GM23338 (cell line): Measurements from ENCODE around the gene CEP250.

Experiments used
- CTCF ChIP-seq, 2 experiments: fragments of 200-600 bp in 1 of 2; sonication (generic) in 1 of 2; conservative IDR thresholded peaks; 2 replicates each; pipeline versions ENCODE4 v1.5.1 to v1.6.1; 2016 to 2017; ENCODE audit warnings: antibody characterized with exemption in 2 of 2, low read depth in 2 of 2, mild to moderate bottlenecking in 2 of 2, moderate library complexity in 1 of 2
- POLR2AphosphoS5 ChIP-seq: IDR thresholded peaks from 2 replicates; pipeline ENCODE4 v1.6.1; 2016; ENCODE audit warnings: antibody characterized with exemption, low read depth

GRCh38 chr20:35489717-35490116 is 34.3 kb downstream of the CEP250 start:
- TF ChIP-seq POLR2AphosphoS5 (no peak), CTCF (conservative IDR thresholded peaks at IDR 0.05; ENCODE audit: low read depth in 2 of 2) (no peak)
